Activated CD4-positive, CD25-positive, alpha-beta regulatory T cell treated with anti-CD3 and anti-CD28 coated beads, Interleukin-2, amount 50 U/mL, for 24 hours (primary cell): Measurements from ENCODE around the gene CD300LG.
A peak's percentile ranks its signal among the peaks of the same experiment; 100 is the strongest.

ENCODE experiments used
- ATAC-seq, 2 donors: fragments of 150-1000 bp; cut with Tn5 transposase; one replicate each; pipeline ENCODE4 v1.10.0; 2021; ENCODE audit warnings: mild to moderate bottlenecking in 1 of 2, moderate library complexity in 1 of 2

Gene CD300LG

DNA sequence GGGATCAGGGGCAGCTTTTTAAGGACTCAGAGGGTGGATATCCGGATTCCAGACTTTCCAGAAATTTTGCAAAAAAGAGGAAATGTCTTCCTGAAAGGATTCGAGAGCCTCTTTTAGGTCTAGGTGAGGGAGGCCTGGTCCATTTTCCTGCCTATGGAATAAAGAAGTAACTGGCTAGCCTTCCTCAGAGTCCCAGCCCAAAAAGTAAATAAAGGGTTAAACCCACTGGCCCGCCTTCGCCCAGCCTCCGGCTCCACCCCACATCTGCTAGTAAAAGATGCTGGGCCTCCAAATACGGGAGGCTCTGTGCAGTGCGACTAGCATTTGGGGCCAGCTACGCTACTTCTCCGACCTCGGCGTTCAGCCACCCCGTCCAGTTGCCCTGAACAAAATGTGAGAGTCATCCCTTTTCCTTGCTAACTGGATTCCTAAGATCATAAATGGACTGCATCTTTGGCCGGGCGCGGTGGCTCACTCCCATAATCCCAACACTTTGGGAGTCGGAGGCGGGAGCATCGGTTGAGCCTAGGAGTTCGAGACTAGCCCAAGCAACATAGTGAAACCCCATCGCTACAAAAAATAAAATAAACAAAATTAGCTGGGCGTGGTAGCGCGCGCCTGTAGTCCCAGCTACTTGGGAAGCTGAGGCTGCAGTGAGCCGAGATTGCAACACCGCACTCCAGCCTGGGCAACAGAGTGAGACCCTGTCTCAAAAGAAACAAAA lies 61.2 kb downstream of the CD300LG start:
- ATAC-seq = peak; percentile 66 to 72

- no peak for ATAC-seq
Observed at GRCh38 chr17:43909537-43910231, 62.7 kb downstream of the CD300LG start.

- ATAC-seq = no peak
Observed at GRCh38 chr17:43911904-43912303, 64.9 kb downstream of the CD300LG start.

DNA sequence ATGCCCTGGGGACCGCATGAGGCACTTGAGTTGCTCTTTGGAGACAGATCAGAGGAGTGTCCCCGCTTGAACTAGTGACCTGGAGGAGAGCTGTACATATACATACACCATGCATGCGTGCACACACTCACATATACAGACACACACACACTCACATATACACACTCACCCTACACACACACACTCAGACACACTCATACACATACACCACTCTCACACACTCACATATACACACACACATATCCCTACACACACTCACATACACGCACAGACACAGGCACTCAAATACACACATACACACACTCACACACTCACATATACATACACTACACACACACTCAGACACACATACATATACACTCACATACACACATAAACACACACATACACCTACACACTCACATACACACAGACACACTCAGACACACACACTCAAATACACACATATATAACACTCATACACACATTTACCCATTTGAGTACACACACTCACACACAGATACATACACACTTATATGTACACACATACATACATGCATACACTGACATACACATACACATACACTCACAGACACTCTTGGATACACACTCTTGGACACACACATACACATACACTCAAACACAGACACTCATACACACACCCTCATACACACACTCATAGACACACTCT lies 65.8 kb downstream of the CD300LG start:
- ATAC-seq = no peak
